ENCODE results near the gene WASF3.
"Not testable (repeated sequence)": the region's sequence is repeated elsewhere in the genome, so short reads cannot be mapped to it uniquely, and the experiment has no call there.

The WASF3 gene

GRCh38 chr13:26636073-26636472 lies 78.6 kb downstream of the WASF3 start:
- not testable (repeated sequence) for H3K36me3 Mint-ChIP-seq (ENCODE audit: insufficient read depth); H3K4me3 Mint-ChIP-seq; H3K27ac Mint-ChIP-seq; DNase-seq; H3K4me1 Mint-ChIP-seq (ENCODE audit: low read depth in 2 of 2); H3K9me3 Mint-ChIP-seq; ATAC-seq (replicated peaks)
- H3K27me3 Mint-ChIP-seq: peaks cover 24 to 38% of the 10 kb centered on the region in 2 donors

- no peak overlapping the region for H3K4me3 Mint-ChIP-seq
Measured at GRCh38 chr13:26646603-26647002, 89.1 kb downstream of the WASF3 start.

GRCh38 chr13:26651234-26651633 lies 93.8 kb downstream of the WASF3 start:
- ATAC-seq (replicated peaks) (no peak), DNase-seq (no peak)
- H3K27ac Mint-ChIP-seq: no peak overlapping the region
- H3K4me1 Mint-ChIP-seq (ENCODE audit: low read depth in 2 of 2): no peaks in the 10 kb centered on the region
- peaks cover 6 to 10% of the 10 kb centered on the region in 2 donors for H3K27me3 Mint-ChIP-seq
- no peak overlapping the region for H3K4me3 Mint-ChIP-seq
- no peaks in the 10 kb centered on the region for H3K9me3 Mint-ChIP-seq
- H3K36me3 Mint-ChIP-seq (ENCODE audit: insufficient read depth): no peaks in the 10 kb centered on the region

More at GRCh38 chr13:26646603-26647002, 89.1 kb downstream of the WASF3 start:
- DNase-seq: no peak
- H3K4me1 Mint-ChIP-seq (ENCODE audit: low read depth in 2 of 2): no peaks in the 10 kb centered on the region
- no peak overlapping the region for H3K27ac Mint-ChIP-seq
- peaks cover 26 to 31% of the 10 kb centered on the region in 2 donors for H3K27me3 Mint-ChIP-seq
- H3K9me3 Mint-ChIP-seq: peaks cover 0 to 3% of the 10 kb centered on the region in 2 donors
- H3K36me3 Mint-ChIP-seq (ENCODE audit: insufficient read depth): no peaks in the 10 kb centered on the region
- no peak for ATAC-seq (replicated peaks)

- H3K4me3 Mint-ChIP-seq: no peak overlapping the region
- no peaks in the 10 kb centered on the region for H3K4me1 Mint-ChIP-seq (ENCODE audit: low read depth in 2 of 2)
- ATAC-seq (replicated peaks): no peak
- no peak for DNase-seq
- no peaks in the 10 kb centered on the region for H3K36me3 Mint-ChIP-seq (ENCODE audit: insufficient read depth)
- peaks cover 0 to 3% of the 10 kb centered on the region in 2 donors for H3K27me3 Mint-ChIP-seq
- H3K27ac Mint-ChIP-seq: no peak overlapping the region
- no peaks in the 10 kb centered on the region for H3K9me3 Mint-ChIP-seq
Measured at GRCh38 chr13:26653310-26653709, 95.8 kb downstream of the WASF3 start.

- ATAC-seq (replicated peaks) (no peak), DNase-seq (no peak)
- Mint-ChIP-seq H3K36me3 (ENCODE audit: insufficient read depth) (no peaks in the 10 kb centered on the region), H3K4me1 (ENCODE audit: low read depth in 2 of 2) (no peaks in the 10 kb centered on the region), H3K27ac (no peak overlapping the region), H3K4me3 (no peak overlapping the region), H3K9me3 (no peaks in the 10 kb centered on the region), H3K27me3 (no peaks in the 10 kb centered on the region)
Measured at GRCh38 chr13:26653842-26654241, 96.4 kb downstream of the WASF3 start.

- no peak for ATAC-seq (replicated peaks)
- no peaks in the 10 kb centered on the region for H3K27me3 Mint-ChIP-seq
- no peak overlapping the region for H3K4me3 Mint-ChIP-seq
- no peaks in the 10 kb centered on the region for H3K4me1 Mint-ChIP-seq (ENCODE audit: low read depth in 2 of 2)
- no peak overlapping the region for H3K27ac Mint-ChIP-seq
- no peak for DNase-seq
- no peaks in the 10 kb centered on the region for H3K9me3 Mint-ChIP-seq
- no peaks in the 10 kb centered on the region for H3K36me3 Mint-ChIP-seq (ENCODE audit: insufficient read depth)
Measured at GRCh38 chr13:26656919-26657318, 99.4 kb downstream of the WASF3 start.

GRCh38 chr13:26658448-26659385 lies 101.2 kb downstream of the WASF3 start:
- Mint-ChIP-seq H3K27ac (no peak overlapping the region), H3K27me3 (no peaks in the 10 kb centered on the region), H3K36me3 (ENCODE audit: insufficient read depth) (no peaks in the 10 kb centered on the region), H3K4me1 (ENCODE audit: low read depth in 2 of 2) (no peaks in the 10 kb centered on the region), H3K9me3 (no peaks in the 10 kb centered on the region), H3K4me3 (no peak overlapping the region)
- no peak for ATAC-seq (replicated peaks)
- DNase-seq: no peak

- Mint-ChIP-seq H3K27me3 (no peaks in the 10 kb centered on the region), H3K27ac (no peak overlapping the region), H3K9me3 (no peaks in the 10 kb centered on the region), H3K4me3 (no peak overlapping the region), H3K36me3 (ENCODE audit: insufficient read depth) (no peaks in the 10 kb centered on the region), H3K4me1 (ENCODE audit: low read depth in 2 of 2) (no peaks in the 10 kb centered on the region)
- no peak for ATAC-seq (replicated peaks)
- DNase-seq: no peak
Measured at GRCh38 chr13:26660185-26660584, 102.7 kb downstream of the WASF3 start.

GRCh38 chr13:26660766-26661165 lies 103.3 kb downstream of the WASF3 start:
- no peak for ATAC-seq (replicated peaks)
- no peaks in the 10 kb centered on the region for H3K36me3 Mint-ChIP-seq (ENCODE audit: insufficient read depth)
- no peak overlapping the region for H3K4me3 Mint-ChIP-seq
- no peak overlapping the region for H3K27ac Mint-ChIP-seq
- no peaks in the 10 kb centered on the region for H3K9me3 Mint-ChIP-seq
- no peaks in the 10 kb centered on the region for H3K4me1 Mint-ChIP-seq (ENCODE audit: low read depth in 2 of 2)
- no peaks in the 10 kb centered on the region for H3K27me3 Mint-ChIP-seq
- no peak for DNase-seq

- H3K27ac Mint-ChIP-seq: no peak overlapping the region
- H3K4me3 Mint-ChIP-seq: no peak overlapping the region
- H3K4me1 Mint-ChIP-seq (ENCODE audit: low read depth in 2 of 2): no peaks in the 10 kb centered on the region
- H3K9me3 Mint-ChIP-seq: no peaks in the 10 kb centered on the region
- DNase-seq (no peak), ATAC-seq (replicated peaks) (no peak)
- peaks cover 0 to 9% of the 10 kb centered on the region in 2 donors for H3K27me3 Mint-ChIP-seq
- H3K36me3 Mint-ChIP-seq (ENCODE audit: insufficient read depth): no peaks in the 10 kb centered on the region
Measured at GRCh38 chr13:26663791-26664190, 106.3 kb downstream of the WASF3 start.

- no peaks in the 10 kb centered on the region for H3K4me1 Mint-ChIP-seq (ENCODE audit: low read depth in 2 of 2)
- no peaks in the 10 kb centered on the region for H3K36me3 Mint-ChIP-seq (ENCODE audit: insufficient read depth)
- H3K27ac Mint-ChIP-seq: no peak overlapping the region
- H3K27me3 Mint-ChIP-seq: peaks cover 0 to 9% of the 10 kb centered on the region in 2 donors
- DNase-seq (no peak), ATAC-seq (replicated peaks) (no peak)
- no peak overlapping the region for H3K4me3 Mint-ChIP-seq
- H3K9me3 Mint-ChIP-seq: no peaks in the 10 kb centered on the region
Measured at GRCh38 chr13:26664286-26664685, 106.8 kb downstream of the WASF3 start.

- DNase-seq (no peak), ATAC-seq (replicated peaks) (no peak)
- Mint-ChIP-seq H3K36me3 (ENCODE audit: insufficient read depth) (no peaks in the 10 kb centered on the region), H3K9me3 (no peaks in the 10 kb centered on the region), H3K27me3 (peaks cover 0 to 13% of the 10 kb centered on the region in 2 donors), H3K27ac (no peak overlapping the region), H3K4me3 (no peak overlapping the region), H3K4me1 (ENCODE audit: low read depth in 2 of 2) (no peaks in the 10 kb centered on the region)
Measured at GRCh38 chr13:26664876-26665275, 107.4 kb downstream of the WASF3 start.

GRCh38 chr13:26668357-26669146 lies 111.1 kb downstream of the WASF3 start:
- Mint-ChIP-seq H3K9me3 (no peaks in the 10 kb centered on the region), H3K27me3 (peaks cover 22 to 36% of the 10 kb centered on the region in 2 donors), H3K4me3 (no peak overlapping the region), H3K27ac (no peak overlapping the region), H3K36me3 (ENCODE audit: insufficient read depth) (no peaks in the 10 kb centered on the region), H3K4me1 (ENCODE audit: low read depth in 2 of 2) (no peaks in the 10 kb centered on the region)
- ATAC-seq (replicated peaks): no peak
- DNase-seq: no peak

GRCh38 chr13:26673890-26674289 lies 116.4 kb downstream of the WASF3 start:
- DNase-seq (no peak), ATAC-seq (replicated peaks) (no peak)
- H3K4me1 Mint-ChIP-seq (ENCODE audit: low read depth in 2 of 2): no peaks in the 10 kb centered on the region
- no peak overlapping the region for H3K27ac Mint-ChIP-seq
- H3K27me3 Mint-ChIP-seq: peaks cover 31 to 50% of the 10 kb centered on the region in 2 donors
- H3K4me3 Mint-ChIP-seq: no peak overlapping the region
- H3K36me3 Mint-ChIP-seq (ENCODE audit: insufficient read depth): no peaks in the 10 kb centered on the region
- H3K9me3 Mint-ChIP-seq: no peaks in the 10 kb centered on the region

All from effector memory CD8-positive, alpha-beta T cell (primary cell).